ENCODE measurements around the gene ROBO1. TPM values are rescaled to one million over a fixed set of nuclear protein-coding genes. Genes with fewer than 3 reads are reported as not detected.

Gene ROBO1
- total and polyA plus RNA-seq, 2 of the 8 experiments (the other 6 are each of a cell fraction or from before 2014, with no cell fraction given), result 51.4 to 91.0 TPM

DNA sequence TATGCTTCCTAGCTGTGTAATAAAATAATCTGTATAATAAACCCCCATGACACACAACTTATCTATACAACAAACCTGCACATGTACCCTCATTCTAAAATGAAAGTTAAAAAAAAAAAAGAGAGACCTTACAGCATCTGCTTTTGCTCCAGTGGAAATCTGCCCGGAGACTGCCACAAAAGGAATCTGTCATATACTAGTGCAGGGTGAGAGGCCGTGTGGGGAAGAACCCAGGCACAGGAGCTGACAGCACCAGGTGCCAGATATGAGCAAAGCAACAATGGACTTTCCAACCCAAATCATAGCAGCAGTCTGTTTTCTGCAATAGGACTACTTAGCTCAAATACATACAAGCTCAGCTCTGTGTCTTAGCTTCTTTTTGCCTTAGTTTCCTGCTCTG lies 346.5 kb downstream of the ROBO1 start (continued):
- TF ChIP-seq SIN3A (conservative IDR thresholded peaks at IDR 0.05 in 1 of 2, IDR thresholded peaks at IDR 0.05 in 1 of 2; ENCODE audit: low read depth in 1 of 2, low read length in 2 of 2) (no peak), HDAC2 (IDR thresholded peaks at IDR 0.05; ENCODE audit: borderline replicate concordance in 1 of 2, low read depth in 2 of 2, low read length in 2 of 2) (no peak)
